Smooth muscle cell of the coronary artery (primary cell): ENCODE data around the gene CERCAM. TPM values are rescaled to one million over a fixed set of nuclear protein-coding genes. Genes with fewer than 3 reads are reported as not detected.

ENCODE experiments used
- total RNA-seq: library from RNA; depleted of rRNA; stranded (reverse); fragments of >200 nt; gene quantifications from 2 replicates; pipeline ENCODE4 v1.2.3, GENCODE V29; 2014; ENCODE audit warnings: low replicate concordance

Gene CERCAM
- total RNA-seq: 69.0 and 73.4 TPM in 2 replicates

GRCh38 chr9:128420651-128421481 is at the start of gene CERCAM:
CERCAM (plus strand) TSS chr9:128420857; CDS start chr9:128420878, 21 bp downstream.

GRCh38 chr9:128455849-128456612 is 35.4 kb downstream of the CERCAM start, which contains the start of gene ODF2:
ODF2 (plus strand) TSS chr9:128456006; CDS start chr9:128456092, 86 bp downstream.

Other genes with a start within 250 kb of the CERCAM start
- gene CIZ1, start 229.3 kb upstream of the CERCAM start, total RNA-seq: 16.0 and 27.5 TPM in 2 replicates
- gene DNM1, start 217.5 kb upstream of the CERCAM start, total RNA-seq: 4.4 and 70.0 TPM in 2 replicates
- gene GOLGA2, start 144.8 kb upstream of the CERCAM start, total RNA-seq: 117 and 137 TPM in 2 replicates
- gene SWI5, start 144.6 kb upstream of the CERCAM start, total RNA-seq: 35.1 and 64.4 TPM in 2 replicates
- gene TRUB2, start 98.4 kb upstream of the CERCAM start, total RNA-seq: 18.1 and 24.8 TPM in 2 replicates
- gene COQ4, start 98.0 kb upstream of the CERCAM start, total RNA-seq: 22.9 and 23.2 TPM in 2 replicates
- gene SLC27A4, start 80.3 kb upstream of the CERCAM start, total RNA-seq: 11.2 and 17.7 TPM in 2 replicates
- gene URM1, start 49.5 kb upstream of the CERCAM start, total RNA-seq: 25.9 and 36.8 TPM in 2 replicates
- 41.1 and 44.3 TPM in 2 replicates for gene ODF2, start 35.1 kb downstream of the CERCAM start, total RNA-seq
- gene GLE1, start 83.9 kb downstream of the CERCAM start, total RNA-seq: 22.1 and 24.5 TPM in 2 replicates
- 399 and 455 TPM in 2 replicates for gene SPTAN1, start 131.7 kb downstream of the CERCAM start, total RNA-seq
- gene DYNC2I2, start 236.0 kb downstream of the CERCAM start, total RNA-seq: 30.4 and 43.5 TPM in 2 replicates